IMR-90 (cell line): Measurements from ENCODE around the gene CTNNA1.
"Not testable (repeated sequence)": the region's sequence is repeated elsewhere in the genome, so short reads cannot be mapped to it uniquely, and the experiment has no call there.

Experiments
- BHLHE40 ChIP-seq: fragments of 150-350 bp; IDR thresholded peaks from 2 replicates; pipeline ENCODE4 v1.6.1; 2016; ENCODE audit warnings: mild to moderate bottlenecking, low read depth, low read length
- CEBPB ChIP-seq: IDR thresholded peaks from 2 replicates; pipeline ENCODE4 v1.6.1; 2012; ENCODE audit warnings: low read depth, low read length, improper control_type of control experiment
- CTCF ChIP-seq: conservative IDR thresholded peaks from 2 replicates; pipeline ENCODE4 v1.5.1; 2012; ENCODE audit warnings: mild to moderate bottlenecking, low read depth, low read length, improper control_type of control experiment
- POLR2A ChIP-seq: IDR thresholded peaks from 2 replicates; pipeline ENCODE4 v1.6.1; 2012; ENCODE audit warnings: mild to moderate bottlenecking, low read depth, low read length
- RAD21 ChIP-seq: IDR thresholded peaks from 2 replicates; pipeline ENCODE4 v1.6.1; 2012; ENCODE audit warnings: low read length, improper control_type of control experiment
- RCOR1 ChIP-seq: IDR thresholded peaks from 2 replicates; pipeline ENCODE4 v1.6.1; 2012; ENCODE audit warnings: mild to moderate bottlenecking, low read length, improper control_type of control experiment; ENCODE audit not compliant: insufficient replicate concordance
- SMC3 ChIP-seq: fragments of 150-350 bp; IDR thresholded peaks from 2 replicates; pipeline ENCODE4 v1.6.1; 2016; ENCODE audit warnings: low read depth, mild to moderate bottlenecking, antibody characterized with exemption, low read length, moderate library complexity

- not testable (repeated sequence) for TF ChIP-seq RCOR1, CEBPB, SMC3, POLR2A, BHLHE40, CTCF, RAD21
These were observed 22.7 kb upstream of the CTNNA1 start for GRCh38 chr5:138730496-138730895.
